GM21529 (cell line): ENCODE data around the gene AKR1C1.
"Not testable (repeated sequence)": the region's sequence is repeated elsewhere in the genome, so short reads cannot be mapped to it uniquely, and the experiment has no call there.

Source experiments
- ATAC-seq: cut with Tn5 transposase; IDR thresholded peaks from one replicate; pipeline ENCODE4 v1.9.1; 2021; ENCODE audit not compliant: unreplicated experiment

AKR1C1 gene

DNA sequence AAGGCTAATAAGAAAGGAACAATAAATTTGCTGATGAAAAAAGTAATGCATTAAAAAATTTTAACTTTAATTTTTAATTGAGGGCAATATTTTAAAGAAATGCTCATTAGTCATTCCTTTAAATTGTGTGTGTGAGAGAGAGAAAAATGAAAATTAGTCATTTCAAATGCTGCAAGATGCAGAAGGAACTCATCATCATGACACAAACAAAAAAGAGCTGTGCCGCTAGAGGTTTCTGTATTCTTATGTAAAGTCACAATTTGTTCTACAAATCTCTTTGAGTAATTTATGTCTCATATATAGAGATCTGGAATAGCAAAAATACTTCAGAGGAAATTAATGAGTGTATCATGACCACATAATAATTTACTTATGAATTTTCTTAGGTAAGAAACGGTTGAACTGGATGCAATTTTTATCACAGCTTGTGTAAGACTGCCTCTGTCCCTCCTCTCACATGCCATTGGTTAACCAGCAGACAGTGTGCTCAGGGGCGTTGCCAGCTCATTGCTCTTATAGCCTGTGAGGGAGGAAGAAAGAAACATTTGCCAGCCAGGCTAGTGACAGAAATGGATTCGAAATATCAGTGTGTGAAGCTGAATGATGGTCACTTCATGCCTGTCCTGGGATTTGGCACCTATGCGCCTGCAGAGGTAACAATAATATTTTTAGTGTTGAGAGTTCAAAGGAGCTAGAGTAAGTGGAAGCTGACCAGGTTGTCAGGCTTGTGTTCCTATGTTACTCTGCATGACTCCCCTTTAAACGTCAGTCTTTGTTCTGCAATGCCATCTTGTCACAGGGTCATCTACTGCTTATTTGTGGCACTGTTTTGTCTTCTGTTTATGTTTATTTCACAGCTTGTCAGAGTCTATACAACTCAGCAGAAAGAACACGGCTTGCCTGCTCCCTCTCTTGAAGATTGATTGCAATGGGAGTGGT lies at the start of gene AKR1C1:
TSS of gene AKR1C1 (plus strand) at position 540 of the 939 bp plus-strand sequence. CDS start at position 570, 30 bp downstream.
- ATAC-seq = not testable (repeated sequence)

- no peak for ATAC-seq
These were observed 48.9 kb upstream of the AKR1C1 start for GRCh38 chr10:4914213-4914850.

GRCh38 chr10:4916086-4916716 lies 47.0 kb upstream of the AKR1C1 start:
- ATAC-seq = no peak

GRCh38 chr10:4918236-4918635 lies 45.0 kb upstream of the AKR1C1 start:
- ATAC-seq = no peak

DNA sequence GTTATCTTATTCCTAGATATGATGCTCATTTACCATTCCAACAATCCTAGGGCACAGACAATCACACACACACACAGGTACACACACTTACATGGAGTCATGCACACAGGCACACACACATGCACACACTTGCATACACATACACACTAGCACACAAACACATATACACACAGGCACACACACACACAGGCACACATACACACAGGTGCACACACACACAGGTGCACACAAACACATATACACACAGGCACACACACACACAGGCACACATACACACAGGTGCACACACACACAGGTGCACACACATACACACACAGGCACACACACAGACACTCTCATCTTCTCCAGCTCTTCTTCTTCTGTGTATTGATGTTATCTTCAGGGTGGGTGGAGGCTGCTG lies 38.7 kb upstream of the AKR1C1 start:
- ATAC-seq = not testable (repeated sequence)

- no peak for ATAC-seq
These were observed 36.8 kb upstream of the AKR1C1 start for GRCh38 chr10:4926400-4926799.

GRCh38 chr10:4931587-4931986 lies 31.6 kb upstream of the AKR1C1 start:
- no peak for ATAC-seq

DNA sequence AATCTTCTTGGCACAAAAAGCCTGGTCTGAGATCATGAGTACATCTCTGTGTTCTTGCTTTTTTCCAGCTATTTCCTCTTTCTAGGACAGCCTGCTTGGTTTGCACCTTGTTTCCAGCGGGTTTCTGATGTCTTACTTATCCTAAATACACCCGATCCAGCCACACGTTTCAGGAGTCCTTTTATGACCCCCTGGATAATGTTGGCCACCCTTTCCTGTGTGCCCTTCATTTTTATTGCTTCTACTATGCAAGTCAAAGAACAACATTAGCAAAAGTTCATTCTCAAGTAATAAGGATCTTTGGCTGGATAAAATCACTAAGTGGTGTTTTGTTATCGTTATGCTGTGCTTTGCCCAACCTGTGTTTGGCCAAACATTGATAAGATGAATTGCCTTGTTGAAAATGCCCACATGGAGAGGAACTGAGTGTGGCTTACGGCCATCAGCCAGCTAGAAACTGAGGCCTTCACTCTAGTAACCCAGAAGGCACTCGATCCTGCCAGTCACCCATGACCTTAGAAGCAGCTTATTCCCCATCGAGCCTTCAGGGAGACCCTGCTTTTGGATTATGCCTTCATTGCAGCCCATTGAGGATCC lies 28.7 kb upstream of the AKR1C1 start:
- ATAC-seq = no peak

DNA sequence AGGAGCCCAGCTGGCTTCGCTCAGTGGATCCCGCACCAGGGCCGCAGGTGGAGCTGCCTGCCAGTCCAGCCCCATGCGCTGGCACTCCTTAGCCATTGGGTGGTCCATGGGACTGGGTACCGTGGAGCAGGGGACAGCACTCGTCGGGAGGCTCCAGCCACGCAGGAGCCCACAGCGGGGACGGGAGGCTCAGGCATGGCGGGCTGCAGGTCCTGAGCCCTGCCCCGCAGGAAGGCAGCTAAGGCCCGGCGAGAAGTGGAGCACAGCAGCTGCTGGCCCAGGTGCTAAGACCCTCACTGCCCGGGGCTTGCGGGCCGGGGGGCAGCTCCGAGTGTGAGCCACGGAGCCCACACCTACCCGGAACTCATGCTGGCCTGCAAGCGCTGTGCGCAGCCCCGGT lies 25.9 kb upstream of the AKR1C1 start:
- no peak for ATAC-seq

DNA sequence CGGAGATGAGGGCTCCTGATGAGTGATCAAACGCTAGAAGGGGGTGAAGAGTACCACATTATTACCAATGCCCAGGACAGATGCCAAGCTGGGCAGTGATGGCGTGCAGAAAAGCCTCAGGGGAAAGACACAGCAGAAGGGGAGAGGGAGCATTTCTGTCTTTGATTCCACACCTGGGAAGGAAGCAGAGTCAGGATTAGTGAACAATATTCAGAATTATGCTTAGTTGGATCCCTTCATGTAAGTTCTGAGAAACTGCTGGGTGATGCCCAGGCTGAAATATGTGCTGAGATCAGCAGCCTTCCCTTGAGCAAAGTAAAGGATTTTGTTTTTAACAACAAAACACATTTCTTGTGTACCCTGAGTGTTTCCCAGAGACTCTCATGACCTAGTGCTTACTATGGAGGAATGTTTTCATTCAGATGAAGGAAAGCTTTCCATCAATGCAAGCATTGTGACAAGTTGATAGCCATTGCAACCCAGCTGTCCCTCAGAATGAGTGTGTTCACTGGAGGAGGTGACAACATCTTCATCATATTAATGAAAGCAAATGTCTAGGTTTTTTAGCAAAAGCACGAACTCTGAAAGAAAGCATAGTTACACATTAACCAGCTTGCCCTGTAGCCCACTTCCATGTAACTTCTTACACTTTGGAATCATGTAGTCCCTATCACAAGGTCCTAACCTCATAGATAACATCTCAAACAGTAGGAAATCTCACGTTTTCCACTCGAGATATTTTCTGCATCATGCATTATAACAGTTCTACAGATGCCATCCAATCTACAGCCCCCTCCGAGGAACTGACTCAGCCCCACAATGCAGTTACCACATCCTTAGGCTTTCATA lies 23.8 kb upstream of the AKR1C1 start:
- ATAC-seq = no peak

DNA sequence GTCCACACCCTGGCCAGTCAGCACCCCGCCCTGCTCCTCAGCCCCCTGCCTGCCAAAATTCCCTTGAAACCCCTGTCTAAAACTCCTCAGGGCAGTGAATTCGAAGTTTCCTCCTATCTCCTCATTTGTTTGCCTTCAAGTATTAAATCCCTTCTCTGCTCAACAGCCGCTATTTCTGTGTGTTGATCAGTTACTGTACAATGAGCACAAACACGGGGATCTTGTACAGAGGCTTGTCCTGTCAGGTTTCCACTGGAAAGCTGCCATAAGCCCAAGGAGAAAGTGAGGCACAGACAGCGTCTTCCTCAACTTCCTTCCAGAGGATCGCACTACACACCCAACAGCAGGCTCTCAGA lies 23.2 kb upstream of the AKR1C1 start:
- not testable (repeated sequence) for ATAC-seq

- ATAC-seq = not testable (repeated sequence)
These were observed 22.3 kb upstream of the AKR1C1 start for GRCh38 chr10:4940909-4941308.

- ATAC-seq = no peak
These were observed 21.5 kb upstream of the AKR1C1 start for GRCh38 chr10:4941540-4942330.

DNA sequence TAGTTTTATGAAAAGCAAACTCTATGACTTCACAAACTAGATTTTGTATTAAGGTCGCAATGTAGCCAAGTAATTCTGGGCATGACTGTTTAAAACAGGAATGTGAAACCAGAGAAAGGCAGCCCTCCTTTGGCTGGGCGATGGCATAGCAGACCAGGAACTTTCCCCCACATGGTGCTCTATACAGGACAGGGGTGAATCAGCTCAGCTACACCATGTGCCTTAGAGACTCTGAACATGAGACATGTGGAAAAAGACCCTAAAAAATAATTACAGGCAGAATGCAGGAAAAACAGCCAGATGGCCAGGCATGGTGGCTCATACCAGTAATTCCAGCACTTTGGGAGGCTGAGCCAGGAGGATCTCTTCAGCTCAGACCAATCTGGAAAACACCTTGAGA lies 20.3 kb upstream of the AKR1C1 start:
- not testable (repeated sequence) for ATAC-seq

- not testable (repeated sequence) for ATAC-seq
These were observed 19.8 kb upstream of the AKR1C1 start for GRCh38 chr10:4943416-4943815.

DNA sequence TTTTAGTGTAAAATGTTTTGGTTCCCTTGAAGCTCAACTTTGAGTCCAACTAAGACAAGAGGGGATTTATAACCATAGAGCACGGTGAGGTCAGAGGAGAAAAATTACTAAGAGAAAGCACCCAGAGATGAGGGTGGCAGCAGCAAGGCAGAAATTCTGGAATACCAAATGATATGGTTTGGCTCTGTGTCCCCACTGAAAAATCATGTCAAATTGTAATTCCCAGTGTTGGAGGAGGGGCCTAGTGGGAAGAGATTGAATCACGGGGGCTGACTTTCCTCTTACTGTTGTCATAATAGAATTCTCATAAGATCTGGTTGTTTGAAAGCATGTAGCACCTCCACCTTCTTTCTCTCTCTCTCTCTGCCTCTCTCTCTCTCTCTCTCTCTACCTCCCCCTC lies 19.4 kb upstream of the AKR1C1 start:
- no peak for ATAC-seq

GRCh38 chr10:4944841-4945240 lies 18.4 kb upstream of the AKR1C1 start:
- no peak for ATAC-seq

DNA sequence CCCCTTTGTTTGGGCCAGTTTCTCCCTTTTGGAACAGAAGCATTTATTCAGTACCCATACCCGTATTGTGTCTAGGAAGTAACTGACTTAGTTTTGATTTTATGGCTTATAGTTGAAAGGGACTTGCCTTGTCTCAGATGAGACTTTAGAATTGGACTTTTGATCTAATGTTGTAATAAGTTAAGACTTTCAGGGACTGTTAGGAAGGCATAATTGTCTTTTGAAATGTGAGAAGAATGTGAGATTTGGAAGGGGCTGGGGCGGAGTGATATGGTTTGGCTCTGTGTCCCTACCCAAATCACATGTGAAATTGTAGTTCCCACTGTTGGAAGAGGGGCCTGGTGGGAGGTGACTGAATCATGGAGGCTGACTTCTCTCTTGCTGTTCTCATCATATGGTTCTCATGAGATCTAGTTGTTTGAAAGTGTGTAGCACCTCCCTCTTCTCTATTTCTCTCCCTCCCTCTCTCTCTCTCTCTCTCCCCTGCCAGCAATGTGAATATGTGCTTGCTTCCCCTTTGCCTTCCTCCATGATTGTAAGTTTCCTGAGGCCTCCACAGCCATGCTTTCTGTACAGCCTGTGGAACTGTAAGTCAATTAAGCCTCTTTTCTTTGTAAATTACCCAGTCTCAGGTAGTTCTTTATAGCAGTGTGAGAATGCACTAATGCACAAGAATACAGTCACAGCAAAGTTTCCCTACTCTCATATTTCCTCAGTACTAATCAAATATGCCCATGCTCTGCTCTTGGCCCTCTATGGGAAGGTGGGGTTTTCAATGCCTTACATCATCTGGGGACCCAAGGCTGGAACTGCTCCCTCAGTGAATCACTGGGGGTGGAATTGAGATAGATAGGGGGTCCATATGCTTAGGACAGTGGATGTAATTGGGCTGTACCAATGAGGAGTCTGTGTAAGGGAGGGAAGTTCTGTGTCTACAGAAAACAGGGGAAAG lies 17.2 kb upstream of the AKR1C1 start:
- no peak for ATAC-seq
